Muscle layer of duodenum (tissue), 2 donors: ENCODE results near the gene AFAP1.

Experiments used
- H3K27ac ChIP-seq: one replicate; pipeline ENCODE4 v1.7.0; 2013; ENCODE audit warnings: mild to moderate bottlenecking, low read length
- H3K27me3 ChIP-seq: one replicate; pipeline ENCODE4 v1.7.0; 2013; ENCODE audit warnings: low read depth, mild to moderate bottlenecking, control low read depth, low read length
- H3K36me3 ChIP-seq, 2 donors: one replicate each; pipeline ENCODE4 v1.7.0; 2013; ENCODE audit warnings: low read length in 2 of 2, control low read depth in 1 of 2, mild to moderate bottlenecking in 1 of 2; ENCODE audit not compliant: insufficient read depth in 2 of 2, control insufficient read depth in 1 of 2
- H3K4me1 ChIP-seq, 2 donors: one replicate each; pipeline ENCODE4 v1.7.0; 2013; ENCODE audit warnings: low read length in 2 of 2, mild to moderate bottlenecking in 2 of 2, control low read depth in 1 of 2, moderate library complexity in 1 of 2; ENCODE audit not compliant: insufficient read depth in 2 of 2, control insufficient read depth in 1 of 2
- H3K4me3 ChIP-seq, 2 donors: one replicate each; pipeline ENCODE4 v1.7.0; 2013; ENCODE audit warnings: low read length in 2 of 2, low read depth in 1 of 2, mild to moderate bottlenecking in 1 of 2
- H3K9me3 ChIP-seq, 2 donors: one replicate each; pipeline ENCODE4 v1.7.0; 2013; ENCODE audit warnings: low read length in 2 of 2, control low read depth in 1 of 2, mild to moderate bottlenecking in 1 of 2; ENCODE audit not compliant: control insufficient read depth in 1 of 2
- donor health status: healthy.

Gene AFAP1

DNA sequence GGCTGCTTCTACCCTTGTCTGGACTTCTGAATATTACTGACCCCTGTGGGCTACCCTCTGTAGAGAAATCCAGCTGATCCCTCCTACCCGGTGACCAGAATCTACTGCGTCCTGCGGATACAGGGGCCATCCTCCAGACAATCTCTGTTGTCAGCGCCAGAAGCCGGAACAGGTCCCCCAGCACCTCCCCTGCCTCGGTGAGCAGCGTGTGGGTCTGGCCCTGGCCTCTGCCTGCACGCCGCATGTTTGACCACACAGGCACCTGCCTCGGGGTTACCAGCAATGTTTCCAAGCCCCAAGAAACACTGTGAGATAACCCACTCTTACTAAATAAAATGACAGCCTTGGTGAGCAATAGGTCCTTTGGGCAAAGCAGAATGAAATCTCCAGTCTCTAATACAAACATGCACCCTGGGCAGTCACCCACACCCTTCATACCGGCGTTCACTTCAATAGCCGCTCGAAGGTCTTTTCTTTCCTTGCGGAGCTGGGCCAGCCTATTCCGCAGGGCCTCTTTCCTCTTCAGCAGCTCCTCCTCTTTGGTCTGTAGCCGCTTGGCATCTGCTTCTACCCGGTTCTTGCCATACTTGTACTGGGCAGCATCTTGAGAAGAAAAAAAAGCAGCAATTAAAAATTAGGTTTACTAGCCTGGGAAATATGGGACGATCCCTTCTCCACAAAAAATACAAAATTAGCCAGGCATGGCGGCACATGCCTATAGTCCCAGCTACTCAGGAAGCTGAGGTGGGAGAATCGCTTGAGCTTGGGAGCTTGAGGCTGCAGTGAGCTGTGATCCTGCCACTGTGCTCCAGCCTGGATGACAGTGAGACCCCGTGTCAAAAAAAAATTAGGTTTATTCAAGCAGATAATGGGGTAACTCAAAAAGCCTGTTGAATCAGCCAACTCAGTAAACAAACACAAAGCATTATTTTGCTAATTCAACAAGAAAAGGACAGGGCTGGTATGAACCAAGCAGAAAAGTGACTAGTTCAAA is 165.1 kb downstream of the AFAP1 start:
- H3K4me3 ChIP-seq = no peak overlapping the region
- peaks cover 11 to 48% of the 10 kb centered on the region in 2 donors for H3K4me1 ChIP-seq
- H3K36me3 ChIP-seq = peaks cover 30 to 40% of the 10 kb centered on the region in 2 donors
- H3K9me3 ChIP-seq = no peaks in the 10 kb centered on the region
- H3K27me3 ChIP-seq = no peaks in the 10 kb centered on the region
- no peak overlapping the region for H3K27ac ChIP-seq

DNA sequence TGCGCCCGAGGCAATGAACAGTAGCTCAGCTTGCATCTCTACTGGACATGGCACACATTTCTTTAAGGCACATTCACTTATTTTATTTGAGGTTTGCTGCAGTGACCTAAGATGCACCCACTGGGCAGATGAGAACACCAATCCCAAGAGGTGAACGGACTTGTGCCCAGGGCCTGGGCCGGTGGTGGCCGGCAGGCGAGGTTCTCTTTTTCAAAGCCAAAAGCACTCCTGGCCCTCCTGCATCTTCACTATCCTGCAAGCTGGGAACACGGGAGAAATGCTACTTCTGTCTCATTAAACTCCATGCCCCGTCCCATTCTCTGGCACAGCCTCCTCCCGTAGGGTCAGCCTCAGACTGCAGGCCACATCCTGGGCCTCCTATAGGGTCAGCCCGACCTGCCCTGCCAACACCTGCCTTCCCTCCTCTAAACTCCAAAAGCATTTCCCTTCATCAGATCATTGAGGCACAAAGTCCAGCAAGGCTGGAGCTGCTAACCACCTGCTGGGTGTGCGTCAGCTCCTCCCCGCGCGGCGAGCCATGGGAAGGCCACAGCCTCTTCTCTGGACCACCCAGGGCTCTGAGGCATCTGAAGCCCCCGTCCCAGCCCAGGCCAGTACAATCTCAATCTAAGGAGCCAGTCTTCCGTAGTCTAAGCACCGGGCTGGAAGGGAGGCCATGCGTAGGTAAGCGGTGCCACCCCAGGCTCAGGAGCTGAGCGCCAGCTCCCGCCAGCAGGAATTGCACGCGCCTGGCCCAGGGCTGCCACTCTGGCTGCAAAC is 166.1 kb downstream of the AFAP1 start:
- H3K9me3 ChIP-seq = no peaks in the 10 kb centered on the region
- peaks cover 30 to 46% of the 10 kb centered on the region in 2 donors for H3K36me3 ChIP-seq
- peak overlapping the region; percentile 70 for H3K27ac ChIP-seq
- H3K27me3 ChIP-seq = no peaks in the 10 kb centered on the region
- H3K4me1 ChIP-seq = peaks cover 8 to 47% of the 10 kb centered on the region in 2 donors
- H3K4me3 ChIP-seq = no peak overlapping the region

DNA sequence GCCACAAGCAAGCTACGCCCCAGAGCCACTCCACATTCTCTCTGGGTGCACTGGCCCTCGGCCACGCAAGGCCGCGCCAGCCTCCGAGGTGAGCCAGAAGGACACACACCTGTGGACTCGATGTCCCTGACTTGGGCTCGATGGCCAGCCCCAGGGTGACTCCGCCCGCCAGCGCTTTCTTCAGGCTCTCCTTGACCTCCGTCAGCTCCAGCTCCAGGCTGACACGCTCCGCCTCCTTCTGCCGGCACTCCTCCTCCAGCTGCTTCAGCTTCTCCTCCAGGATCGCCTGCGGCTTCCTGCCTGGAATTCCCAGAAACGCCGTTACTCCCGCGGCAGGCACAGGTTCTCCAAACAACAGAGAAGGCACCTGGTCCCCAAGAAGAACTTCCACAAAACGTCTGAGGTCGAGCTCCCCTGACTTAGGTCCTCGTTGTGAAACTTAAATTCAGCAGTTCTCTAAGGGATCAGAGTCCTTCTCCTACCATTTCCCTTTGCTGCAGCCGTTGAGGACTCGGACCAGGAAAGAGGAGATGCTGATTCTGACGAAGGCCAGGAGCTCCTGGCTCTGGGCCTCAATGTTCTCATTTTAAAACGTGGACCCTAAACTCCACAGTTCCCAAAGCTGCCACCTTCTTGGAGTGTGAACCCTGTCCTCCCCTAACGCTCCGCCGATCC is 166.8 kb downstream of the AFAP1 start:
- H3K36me3 ChIP-seq = peaks cover 28 to 42% of the 10 kb centered on the region in 2 donors
- H3K4me3 ChIP-seq = no peak overlapping the region
- peaks cover 8 to 44% of the 10 kb centered on the region in 2 donors for H3K4me1 ChIP-seq
- peak overlapping the region; percentile 70 for H3K27ac ChIP-seq
- no peaks in the 10 kb centered on the region for H3K27me3 ChIP-seq
- H3K9me3 ChIP-seq = no peaks in the 10 kb centered on the region

DNA sequence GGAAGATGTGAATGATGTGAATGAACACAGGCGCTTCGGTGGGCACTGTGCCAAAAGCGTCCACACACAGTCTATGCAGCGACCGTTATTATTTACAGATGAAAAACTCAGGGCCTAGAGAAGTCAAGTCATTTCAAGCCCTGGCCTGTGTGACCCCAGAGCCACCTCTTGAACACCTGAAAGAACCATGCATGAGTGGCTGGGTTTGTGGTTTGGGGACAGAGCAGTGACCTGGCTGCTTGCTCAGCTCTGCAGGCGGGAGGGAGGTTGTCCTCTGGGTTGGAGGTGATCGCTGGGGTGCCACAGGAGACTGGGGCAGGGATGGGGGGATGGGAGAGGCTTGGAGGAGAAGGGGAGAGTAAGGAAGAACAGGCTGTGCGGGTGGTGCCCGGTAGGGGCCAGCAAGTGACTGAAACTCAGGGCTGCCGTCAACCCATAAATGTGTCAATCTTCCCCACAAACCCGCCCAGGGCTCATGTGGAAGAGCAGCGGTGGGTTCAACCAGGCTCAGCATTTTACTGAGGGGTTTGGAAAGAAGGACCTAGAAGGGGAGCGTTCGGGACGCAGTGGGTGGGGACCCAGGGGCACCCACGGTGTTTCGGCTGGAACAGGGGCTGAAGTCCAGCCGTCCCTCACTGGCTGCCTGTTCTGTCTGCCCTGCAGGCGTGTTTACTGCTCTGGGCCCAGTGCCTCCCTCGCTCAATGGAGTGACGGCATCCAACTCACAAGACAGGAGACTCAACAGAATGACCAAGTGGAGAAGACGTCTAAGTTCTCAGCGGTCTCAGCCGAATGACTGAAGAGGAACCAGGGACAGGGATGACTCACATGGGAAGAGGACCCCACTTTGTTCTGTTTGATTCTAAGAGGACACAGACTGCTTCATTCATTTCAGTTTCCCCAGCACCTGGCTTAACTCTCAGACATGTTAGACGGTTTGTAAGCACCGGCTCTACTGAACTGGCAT is 167.8 kb downstream of the AFAP1 start:
- Histone ChIP-seq H3K4me1 (peaks cover 8 to 44% of the 10 kb centered on the region in 2 donors), H3K27me3 (no peaks in the 10 kb centered on the region), H3K4me3 (no peak overlapping the region), H3K36me3 (peaks cover 26 to 37% of the 10 kb centered on the region in 2 donors), H3K27ac (peak overlapping the region; percentile 33), H3K9me3 (no peaks in the 10 kb centered on the region)

DNA sequence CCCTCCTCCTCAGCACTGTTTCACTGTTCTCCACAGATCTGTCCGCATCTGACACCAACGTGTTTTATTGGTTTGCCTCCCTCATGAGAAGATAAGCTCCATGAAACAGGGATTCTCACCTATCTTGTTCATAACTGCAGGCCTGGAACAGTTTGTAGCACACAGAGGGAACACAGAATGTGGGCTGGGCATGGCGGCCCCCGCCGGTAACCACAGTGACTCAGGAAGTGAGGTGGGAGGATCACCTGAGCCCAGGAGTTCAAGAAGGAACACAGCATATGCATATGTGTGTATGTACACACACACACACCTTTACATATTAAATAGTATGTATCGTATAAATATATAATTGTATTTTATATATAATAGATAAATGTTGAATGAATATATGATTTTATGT is 168.6 kb downstream of the AFAP1 start:
- Histone ChIP-seq H3K4me3 (no peak overlapping the region), H3K4me1 (peaks cover 8 to 44% of the 10 kb centered on the region in 2 donors), H3K27me3 (no peaks in the 10 kb centered on the region), H3K27ac (no peak overlapping the region), H3K9me3 (no peaks in the 10 kb centered on the region), H3K36me3 (peaks cover 26 to 32% of the 10 kb centered on the region in 2 donors)

DNA sequence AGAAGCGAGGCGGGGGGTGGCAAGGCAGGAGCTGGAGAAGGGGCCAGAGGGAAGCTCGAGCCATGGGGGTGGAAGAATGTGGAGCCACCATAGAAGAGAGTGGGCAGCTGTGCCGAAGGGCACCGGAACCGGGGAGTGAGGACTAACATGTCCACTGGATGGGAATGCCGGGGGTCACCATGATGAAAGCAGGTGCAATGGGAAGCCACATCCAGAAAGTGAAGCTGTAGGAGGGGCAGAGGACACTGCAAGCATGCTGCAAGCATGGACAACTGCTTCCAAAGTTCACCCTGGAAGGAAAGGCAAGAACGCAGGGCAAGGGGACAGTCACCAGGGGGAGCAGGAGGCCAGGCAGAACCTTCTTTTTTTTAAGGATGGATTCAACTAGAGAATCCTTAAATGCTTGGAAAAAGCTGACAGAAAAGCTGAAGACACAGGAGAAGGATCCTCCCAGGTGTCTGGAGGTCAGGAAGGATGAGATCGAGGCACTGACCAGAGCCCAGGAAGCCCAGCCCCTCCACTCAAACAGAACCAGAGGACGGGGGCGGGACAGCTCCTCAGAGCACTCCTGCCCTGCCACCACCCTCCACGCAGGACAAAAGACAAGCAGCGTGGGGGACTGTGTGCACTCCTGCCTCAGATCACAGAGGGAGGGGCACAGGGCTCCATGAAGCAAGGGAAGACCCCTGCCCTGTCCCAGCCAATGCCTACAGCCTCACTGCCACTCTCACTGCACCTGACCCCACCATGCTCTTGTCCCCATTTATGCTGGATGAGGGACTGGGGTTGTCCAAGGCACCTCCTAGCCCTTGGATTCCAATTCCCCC is 169.2 kb downstream of the AFAP1 start:
- H3K9me3 ChIP-seq = no peaks in the 10 kb centered on the region
- no peaks in the 10 kb centered on the region for H3K27me3 ChIP-seq
- peaks cover 8 to 44% of the 10 kb centered on the region in 2 donors for H3K4me1 ChIP-seq
- H3K36me3 ChIP-seq = peaks cover 26 to 39% of the 10 kb centered on the region in 2 donors
- H3K27ac ChIP-seq = no peak overlapping the region
- no peak overlapping the region for H3K4me3 ChIP-seq

DNA sequence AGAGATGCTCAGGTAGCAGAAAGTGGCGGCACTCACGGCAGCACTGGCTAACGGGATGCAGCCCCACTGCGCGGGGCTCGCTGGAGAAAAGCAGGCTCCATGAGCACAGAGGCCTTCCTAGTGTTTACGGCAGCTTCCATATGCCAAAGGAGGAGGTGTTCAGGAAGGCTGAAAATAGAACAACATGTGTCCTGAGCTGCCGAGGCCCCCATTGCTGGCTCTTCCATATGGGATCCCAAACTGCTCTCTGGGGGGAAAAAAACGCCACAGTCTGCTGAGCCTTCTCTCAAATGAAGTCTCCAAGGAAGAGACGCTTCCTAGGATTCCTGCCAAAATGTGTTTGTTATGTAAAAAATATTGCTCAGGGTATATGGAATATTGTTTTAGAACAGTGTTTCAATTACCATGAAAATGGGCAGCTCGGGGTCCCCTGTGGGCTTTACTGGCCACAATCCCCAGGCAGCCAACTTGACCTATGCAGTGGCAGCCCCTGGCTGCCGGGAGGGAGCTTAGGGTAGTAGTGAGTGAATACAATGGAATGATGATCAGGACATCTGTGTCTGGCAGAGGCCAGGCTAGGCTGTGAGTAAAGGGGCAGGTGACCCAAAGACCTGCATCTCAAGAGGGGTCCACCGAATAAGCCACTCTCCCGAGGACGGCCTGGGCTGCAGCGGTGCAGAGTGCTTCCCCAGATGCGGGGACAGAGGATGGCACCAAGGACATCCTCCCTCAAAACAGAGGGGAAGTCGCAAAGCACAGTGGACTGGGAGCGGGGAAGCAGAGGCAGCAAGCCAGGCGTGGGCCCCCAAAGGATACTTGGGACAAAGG is 170.1 kb downstream of the AFAP1 start:
- H3K4me1 ChIP-seq = peaks cover 8 to 44% of the 10 kb centered on the region in 2 donors
- no peak overlapping the region for H3K4me3 ChIP-seq
- H3K9me3 ChIP-seq = no peaks in the 10 kb centered on the region
- H3K27ac ChIP-seq = no peak overlapping the region
- H3K27me3 ChIP-seq = no peaks in the 10 kb centered on the region
- H3K36me3 ChIP-seq = peaks cover 26 to 40% of the 10 kb centered on the region in 2 donors

DNA sequence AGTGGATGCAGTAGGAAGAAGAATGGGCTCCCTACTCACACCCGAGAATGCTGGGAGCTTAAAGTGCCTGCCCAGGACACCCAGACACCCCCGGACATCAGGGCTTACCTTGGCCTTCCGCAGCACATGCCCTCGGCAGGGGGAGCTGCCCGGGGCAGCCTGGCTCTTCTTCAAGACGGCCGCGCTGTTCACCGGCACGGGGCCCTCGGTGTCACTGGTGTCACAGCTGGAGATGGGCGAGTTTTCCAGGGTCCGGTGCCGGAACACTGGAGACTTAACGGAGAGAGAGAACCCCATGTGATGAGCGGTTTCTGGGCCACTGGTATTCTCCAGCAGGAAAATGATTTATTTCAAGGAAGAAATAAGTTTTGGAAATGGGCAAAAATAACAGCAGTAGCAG is 170.9 kb downstream of the AFAP1 start:
- H3K4me3 ChIP-seq = no peak overlapping the region
- H3K9me3 ChIP-seq = no peaks in the 10 kb centered on the region
- no peak overlapping the region for H3K27ac ChIP-seq
- no peaks in the 10 kb centered on the region for H3K27me3 ChIP-seq
- H3K4me1 ChIP-seq = peaks cover 8 to 42% of the 10 kb centered on the region in 2 donors
- H3K36me3 ChIP-seq = peaks cover 19 to 33% of the 10 kb centered on the region in 2 donors

DNA sequence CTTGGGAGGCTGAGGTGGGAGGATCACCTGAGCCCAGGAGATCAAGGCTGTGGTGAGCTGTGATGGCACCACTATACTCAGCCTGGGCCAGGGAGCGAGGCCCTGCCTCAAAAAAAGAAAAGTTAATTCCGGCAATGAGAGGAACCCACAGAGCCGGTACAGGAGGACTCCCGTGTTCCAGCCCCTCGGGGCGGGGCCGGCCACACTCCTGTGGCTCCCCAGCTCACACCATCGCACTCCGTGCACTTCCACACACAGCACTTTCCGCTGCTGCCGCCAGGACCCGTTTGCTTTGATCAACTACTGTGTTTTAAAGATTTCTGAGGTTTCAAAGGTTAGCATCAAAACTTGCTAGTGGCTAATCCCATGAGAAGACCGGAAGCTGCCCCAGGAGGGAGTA is 171.7 kb downstream of the AFAP1 start:
- Histone ChIP-seq H3K36me3 (peaks cover 24 to 37% of the 10 kb centered on the region in 2 donors), H3K27ac (no peak overlapping the region)

More for the DNA sequence above, 171.7 kb downstream of the AFAP1 start:
- Histone ChIP-seq H3K27me3 (no peaks in the 10 kb centered on the region), H3K4me3 (no peak overlapping the region), H3K4me1 (peaks cover 2 to 35% of the 10 kb centered on the region in 2 donors), H3K9me3 (no peaks in the 10 kb centered on the region)
